ENCODE data around the gene MYOM1. TPM values are rescaled to one million over a fixed set of nuclear protein-coding genes. Genes with fewer than 3 reads are reported as not detected.

The MYOM1 gene
- total RNA-seq, 1 donor from 2014 or later: 1.1 TPM

DNA sequence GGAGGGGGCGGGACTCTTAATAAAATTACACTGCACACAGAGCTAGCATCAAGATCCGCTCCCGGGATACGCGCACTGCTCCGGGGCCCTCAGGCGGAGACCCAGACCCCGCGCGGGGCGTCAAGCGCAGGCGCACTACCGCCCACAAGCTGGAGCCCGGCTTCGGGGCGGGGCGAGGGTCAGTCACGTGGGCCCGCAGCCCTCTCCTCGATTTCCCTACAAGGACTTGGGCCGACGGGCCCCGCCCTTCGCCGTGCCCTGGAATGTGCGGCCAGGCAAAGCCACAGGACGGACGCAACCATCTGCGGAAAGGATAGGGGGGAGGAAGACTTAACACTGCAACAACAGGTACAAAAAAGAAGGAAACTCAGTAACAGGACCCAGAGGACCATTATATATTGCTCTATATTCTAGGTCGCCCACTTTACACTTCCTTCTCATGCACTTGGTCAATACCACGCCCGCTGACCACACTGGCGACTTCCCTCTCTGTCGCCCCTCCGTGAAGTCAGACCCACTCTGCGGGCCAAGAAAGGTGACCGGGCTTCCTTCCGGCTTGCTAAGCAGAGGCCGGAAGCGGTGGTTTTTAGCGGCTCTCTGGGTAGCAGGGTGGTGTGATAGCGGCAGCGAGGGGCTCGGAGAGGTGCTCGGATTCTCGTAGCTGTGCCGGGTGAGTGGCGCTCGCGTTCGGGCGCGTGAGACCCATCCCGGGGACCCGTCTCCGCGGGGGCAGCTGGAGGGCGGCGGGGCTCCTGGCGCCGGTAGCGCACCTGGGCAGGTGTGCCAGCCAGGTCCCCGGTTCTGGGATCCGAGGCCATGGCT lies 27.7 kb upstream of the MYOM1 start, which contains the start of gene MYL12A:
TSS of gene MYL12A (plus strand) at position 562 of the 822 bp plus-strand sequence. CDS start 5,447 bp downstream, outside the sequence.
- TF ChIP-seq, protein P1, sequence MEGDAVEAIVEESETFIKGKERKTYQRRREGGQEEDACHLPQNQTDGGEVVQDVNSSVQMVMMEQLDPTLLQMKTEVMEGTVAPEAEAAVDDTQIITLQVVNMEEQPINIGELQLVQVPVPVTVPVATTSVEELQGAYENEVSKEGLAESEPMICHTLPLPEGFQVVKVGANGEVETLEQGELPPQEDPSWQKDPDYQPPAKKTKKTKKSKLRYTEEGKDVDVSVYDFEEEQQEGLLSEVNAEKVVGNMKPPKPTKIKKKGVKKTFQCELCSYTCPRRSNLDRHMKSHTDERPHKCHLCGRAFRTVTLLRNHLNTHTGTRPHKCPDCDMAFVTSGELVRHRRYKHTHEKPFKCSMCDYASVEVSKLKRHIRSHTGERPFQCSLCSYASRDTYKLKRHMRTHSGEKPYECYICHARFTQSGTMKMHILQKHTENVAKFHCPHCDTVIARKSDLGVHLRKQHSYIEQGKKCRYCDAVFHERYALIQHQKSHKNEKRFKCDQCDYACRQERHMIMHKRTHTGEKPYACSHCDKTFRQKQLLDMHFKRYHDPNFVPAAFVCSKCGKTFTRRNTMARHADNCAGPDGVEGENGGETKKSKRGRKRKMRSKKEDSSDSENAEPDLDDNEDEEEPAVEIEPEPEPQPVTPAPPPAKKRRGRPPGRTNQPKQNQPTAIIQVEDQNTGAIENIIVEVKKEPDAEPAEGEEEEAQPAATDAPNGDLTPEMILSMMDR (IDR thresholded peaks at IDR 0.05; ENCODE audit: unreplicated experiment): no peak
- H3K36me3 Mint-ChIP-seq (ENCODE audit: insufficient read depth): peaks cover 5% of the 10 kb centered on the region
- H3K27ac Mint-ChIP-seq: peak within 1 kb of the TSS; percentile 99
- H3K27me3 Mint-ChIP-seq: no peaks in the 10 kb centered on the region
- H3K4me1 Mint-ChIP-seq (ENCODE audit: low read depth): peaks cover 21% of the 10 kb centered on the region
- peak; percentile 97 for DNase-seq (ENCODE audit: low spot score, unreplicated experiment)
- H3K9me3 Mint-ChIP-seq (ENCODE audit: low read depth): no peaks in the 10 kb centered on the region
- H3K4me3 Mint-ChIP-seq (ENCODE audit: low read depth): peak within 1 kb of the TSS; percentile 97

DNA sequence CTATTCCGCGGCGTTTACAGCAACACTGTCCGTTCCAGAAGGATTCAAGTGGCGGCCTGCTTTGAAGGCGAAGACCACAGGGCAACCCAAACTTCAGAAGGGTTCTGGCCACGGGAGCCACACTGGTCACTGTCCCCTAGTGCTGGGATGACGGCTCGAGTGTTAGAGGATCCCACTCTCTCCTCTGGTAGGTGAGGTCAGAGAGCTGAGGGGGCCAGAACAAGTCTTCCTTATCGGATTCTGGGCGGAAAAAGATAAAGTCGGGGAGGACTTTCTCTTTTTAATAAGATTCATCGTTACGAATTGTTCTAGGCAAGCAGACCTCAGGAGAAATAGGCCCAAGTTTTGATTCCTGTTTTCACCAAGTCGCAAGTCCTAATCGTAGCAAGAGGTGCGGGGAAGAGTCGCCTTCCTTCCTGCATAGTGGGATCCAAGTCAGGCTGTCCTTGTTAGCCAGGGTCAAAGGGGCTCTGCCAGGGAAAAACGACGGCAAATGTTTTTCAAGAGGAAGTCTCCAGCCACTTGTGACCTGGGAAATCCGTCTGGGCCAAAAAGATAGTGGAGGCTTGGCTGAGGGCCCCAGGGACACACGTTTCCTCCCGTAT lies 27.0 kb upstream of the MYOM1 start:
- Mint-ChIP-seq H3K9me3 (ENCODE audit: low read depth) (peaks cover 7% of the 10 kb centered on the region), H3K4me1 (ENCODE audit: low read depth) (peaks cover 16% of the 10 kb centered on the region), H3K4me3 (ENCODE audit: low read depth) (peak overlapping the region; percentile 97), H3K36me3 (ENCODE audit: insufficient read depth) (peaks cover 10% of the 10 kb centered on the region), H3K27ac (peak overlapping the region; percentile 99), H3K27me3 (no peaks in the 10 kb centered on the region)
- TF ChIP-seq, protein P1 (IDR thresholded peaks at IDR 0.05; ENCODE audit: unreplicated experiment): no peak
- no peak for DNase-seq (ENCODE audit: low spot score, unreplicated experiment)

DNA sequence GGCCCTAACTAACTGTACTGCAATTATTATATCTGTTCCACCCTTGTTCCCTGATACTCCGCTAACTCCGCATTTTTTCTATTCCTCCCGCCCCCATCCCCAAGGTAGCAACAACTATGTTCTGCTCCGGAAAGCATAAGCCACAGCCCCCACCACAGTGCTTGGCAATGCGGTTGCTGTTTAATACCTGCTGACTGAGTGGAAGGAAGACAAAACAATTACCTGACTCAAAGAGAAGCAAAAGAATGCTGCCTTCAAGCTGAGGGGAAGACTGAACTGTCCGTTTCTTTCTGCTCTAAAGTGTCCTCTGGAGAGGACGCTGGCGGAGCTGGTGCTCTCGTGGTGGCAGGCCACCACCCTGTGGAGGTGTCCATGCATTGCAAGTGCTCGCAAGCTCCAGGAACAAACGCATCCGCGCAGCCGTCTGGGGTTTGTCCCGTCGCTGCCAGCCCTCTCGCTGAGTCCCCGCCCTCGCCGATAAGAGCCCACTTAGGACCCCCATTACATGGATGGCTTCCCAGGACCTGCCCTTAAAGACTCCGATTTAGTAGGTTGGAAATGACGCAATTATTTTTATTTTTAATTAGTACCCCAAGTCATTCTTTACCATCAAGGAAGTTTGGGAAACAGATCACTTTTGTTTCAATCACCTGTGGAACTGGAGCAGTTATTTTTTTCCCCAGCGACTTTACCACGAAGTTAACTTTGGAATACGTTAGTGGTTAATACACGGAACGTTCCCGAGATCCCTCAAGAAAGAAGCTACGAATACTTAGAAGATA lies 26.3 kb upstream of the MYOM1 start:
- Mint-ChIP-seq H3K9me3 (ENCODE audit: low read depth) (peaks cover 10% of the 10 kb centered on the region), H3K4me1 (ENCODE audit: low read depth) (peaks cover 15% of the 10 kb centered on the region), H3K27ac (peak overlapping the region; percentile 99), H3K27me3 (no peaks in the 10 kb centered on the region), H3K36me3 (ENCODE audit: insufficient read depth) (peaks cover 10% of the 10 kb centered on the region), H3K4me3 (ENCODE audit: low read depth) (peak overlapping the region; percentile 97)
- TF ChIP-seq, protein P1 (IDR thresholded peaks at IDR 0.05; ENCODE audit: unreplicated experiment): peak; percentile 95
- peak; percentile 72 for DNase-seq (ENCODE audit: low spot score, unreplicated experiment)

DNA sequence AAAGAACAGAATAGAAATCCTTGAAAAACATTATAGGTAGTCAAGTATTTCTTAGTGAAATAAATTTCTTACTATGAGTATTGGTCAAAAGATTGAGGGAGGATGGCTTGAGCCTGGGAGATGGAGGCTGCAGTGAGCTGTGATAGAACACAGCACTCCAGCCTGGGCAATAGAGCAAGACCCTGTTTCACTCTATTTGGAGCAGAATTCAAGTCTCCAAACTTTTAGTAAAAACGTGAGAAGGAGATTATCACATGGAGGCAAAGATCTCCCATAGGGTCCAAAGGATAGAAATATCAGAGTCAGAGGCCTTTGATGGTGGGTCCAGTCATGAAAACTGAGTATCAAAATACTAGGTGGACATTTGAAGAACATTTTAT lies 25.4 kb upstream of the MYOM1 start:
- no peak for DNase-seq (ENCODE audit: low spot score, unreplicated experiment)
- Mint-ChIP-seq H3K4me3 (ENCODE audit: low read depth) (no peak overlapping the region), H3K27me3 (no peaks in the 10 kb centered on the region), H3K9me3 (ENCODE audit: low read depth) (peaks cover 18% of the 10 kb centered on the region), H3K27ac (no peak overlapping the region), H3K36me3 (ENCODE audit: insufficient read depth) (peaks cover 16% of the 10 kb centered on the region), H3K4me1 (ENCODE audit: low read depth) (peaks cover 9% of the 10 kb centered on the region)
- TF ChIP-seq, protein P1 (IDR thresholded peaks at IDR 0.05; ENCODE audit: unreplicated experiment): no peak

DNA sequence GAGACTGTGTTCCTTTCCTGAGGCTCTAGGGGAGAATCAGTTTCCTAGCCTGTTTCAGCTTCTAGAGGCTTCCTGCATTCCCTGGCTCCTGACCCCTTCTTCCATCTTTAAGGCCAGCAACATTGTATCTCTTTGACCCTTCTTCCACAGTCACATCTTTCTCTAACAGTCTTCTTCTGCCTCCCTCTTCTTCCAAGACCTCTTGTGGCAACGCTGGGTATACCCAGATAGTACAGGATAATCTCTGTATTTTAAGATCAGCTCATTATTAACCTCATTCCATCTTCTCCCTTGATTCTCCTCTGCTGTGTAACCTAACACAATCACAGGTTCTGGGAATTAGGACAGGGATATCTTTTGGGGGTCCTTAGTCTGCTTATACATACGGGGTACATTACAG lies 19.0 kb upstream of the MYOM1 start:
- Mint-ChIP-seq H3K4me1 (ENCODE audit: low read depth) (peaks cover 2% of the 10 kb centered on the region), H3K9me3 (ENCODE audit: low read depth) (peaks cover 18% of the 10 kb centered on the region), H3K27me3 (no peaks in the 10 kb centered on the region), H3K4me3 (ENCODE audit: low read depth) (no peak overlapping the region), H3K27ac (no peak overlapping the region), H3K36me3 (ENCODE audit: insufficient read depth) (peaks cover 13% of the 10 kb centered on the region)
- TF ChIP-seq, protein P1 (IDR thresholded peaks at IDR 0.05; ENCODE audit: unreplicated experiment): no peak
- DNase-seq (ENCODE audit: low spot score, unreplicated experiment): no peak

Data from progenitor cell of endocrine pancreas (in vitro differentiated cells).